Lower leg skin (tissue), 4 donors: Measurements from ENCODE around the gene B4GALT6. TPM values are rescaled to one million over a fixed set of nuclear protein-coding genes. Genes with fewer than 3 reads are reported as not detected.

Source experiments
- DNase-seq, 2 donors: peaks; one replicate each; pipeline ENCODE4 v3.0.0-alpha.2; 2019; ENCODE audit warnings: low spot score in 2 of 2
- H3K4me3 ChIP-seq: fragments of 200-600 bp; sonication (generic); 2 replicates; pipeline ENCODE4 v1.5.1; 2017; ENCODE audit warnings: mild to moderate bottlenecking, low read depth; ENCODE audit not compliant: poor library complexity, severe bottlenecking
- POLR2A ChIP-seq, 2 donors: fragments of 450-650 bp; IDR thresholded peaks; one replicate each; pipeline ENCODE4 v1.6.1; 2016 to 2017; ENCODE audit warnings: antibody characterized with exemption in 2 of 2, mild to moderate bottlenecking in 1 of 2, moderate library complexity in 1 of 2
- WGBS, 2 donors: methylation state at CpG; one replicate each; pipeline ENCODE4 v1.1.5; 2018; 5-methylcytosine and 5-hydroxymethylcytosine counted together
- intact Hi-C: fragments of 100-400 bp; cut with DNase I; formaldehyde crosslinking; loops from one replicate; pipeline ENCODE4 v1.15.0; 2023; ENCODE audit warnings: low total_unique reads
- total RNA-seq, 4 donors: library from RNA; depleted of rRNA; stranded (reverse); fragments of >200 nt; gene quantifications; one replicate each; pipeline ENCODE4 v1.1.0, GENCODE V29; 2016
- TF ChIP-seq, protein P1 (sequence below), 3 donors: fragments of 450-650 bp; IDR thresholded peaks; one replicate each; pipeline ENCODE4 v1.5.1; 2016; ENCODE audit warnings: antibody characterized with exemption in 3 of 3, mild to moderate bottlenecking in 3 of 3, moderate library complexity in 2 of 3

B4GALT6 gene
- total RNA-seq, 4 donors from 2014 or later = 1.3 to 2.1 (median 1.6) TPM

GRCh38 chr18:31677592-31677991, 6.8 kb downstream of the B4GALT6 start:
- no peak overlapping the region for H3K4me3 ChIP-seq
- no peak for TF ChIP-seq POLR2A (IDR thresholded peaks at IDR 0.05)
- TF ChIP-seq, protein P1, sequence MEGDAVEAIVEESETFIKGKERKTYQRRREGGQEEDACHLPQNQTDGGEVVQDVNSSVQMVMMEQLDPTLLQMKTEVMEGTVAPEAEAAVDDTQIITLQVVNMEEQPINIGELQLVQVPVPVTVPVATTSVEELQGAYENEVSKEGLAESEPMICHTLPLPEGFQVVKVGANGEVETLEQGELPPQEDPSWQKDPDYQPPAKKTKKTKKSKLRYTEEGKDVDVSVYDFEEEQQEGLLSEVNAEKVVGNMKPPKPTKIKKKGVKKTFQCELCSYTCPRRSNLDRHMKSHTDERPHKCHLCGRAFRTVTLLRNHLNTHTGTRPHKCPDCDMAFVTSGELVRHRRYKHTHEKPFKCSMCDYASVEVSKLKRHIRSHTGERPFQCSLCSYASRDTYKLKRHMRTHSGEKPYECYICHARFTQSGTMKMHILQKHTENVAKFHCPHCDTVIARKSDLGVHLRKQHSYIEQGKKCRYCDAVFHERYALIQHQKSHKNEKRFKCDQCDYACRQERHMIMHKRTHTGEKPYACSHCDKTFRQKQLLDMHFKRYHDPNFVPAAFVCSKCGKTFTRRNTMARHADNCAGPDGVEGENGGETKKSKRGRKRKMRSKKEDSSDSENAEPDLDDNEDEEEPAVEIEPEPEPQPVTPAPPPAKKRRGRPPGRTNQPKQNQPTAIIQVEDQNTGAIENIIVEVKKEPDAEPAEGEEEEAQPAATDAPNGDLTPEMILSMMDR (IDR thresholded peaks at IDR 0.05) = no peak
- 74 to 79% methylated on average over 6 of the region's 6 CpGs for WGBS, 2 donors
- intact Hi-C loops = no loop called here
- no peak for DNase-seq

- no peak for DNase-seq
- TF ChIP-seq POLR2A (IDR thresholded peaks at IDR 0.05) = no peak
- TF ChIP-seq, protein P1 (IDR thresholded peaks at IDR 0.05) = no peak
- intact Hi-C loops = no loop called here
- H3K4me3 ChIP-seq = no peak overlapping the region
Observed at GRCh38 chr18:31675404-31675803, 9.0 kb downstream of the B4GALT6 start.

- H3K4me3 ChIP-seq = no peak overlapping the region
- TF ChIP-seq, protein P1 (IDR thresholded peaks at IDR 0.05) = no peak
- no peak for TF ChIP-seq POLR2A (IDR thresholded peaks at IDR 0.05)
- DNase-seq = no peak
- intact Hi-C loops = no loop called here
Observed at GRCh38 chr18:31672628-31673135, 11.7 kb downstream of the B4GALT6 start.

GRCh38 chr18:31671951-31672350, 12.4 kb downstream of the B4GALT6 start:
- no peak for TF ChIP-seq POLR2A (IDR thresholded peaks at IDR 0.05)
- TF ChIP-seq, protein P1 (IDR thresholded peaks at IDR 0.05) = no peak
- intact Hi-C loops = no loop called here
- 75 to 88% methylated on average over 1 of the region's 1 CpG for WGBS, 2 donors
- H3K4me3 ChIP-seq = no peak overlapping the region
- no peak for DNase-seq

GRCh38 chr18:31669541-31669940, 14.8 kb downstream of the B4GALT6 start:
- DNase-seq = no peak
- 95% methylated on average over 2 of the region's 2 CpGs for whole genome bisulfite sequencing, 2 donors
- H3K4me3 ChIP-seq = no peak overlapping the region
- TF ChIP-seq, protein P1 (IDR thresholded peaks at IDR 0.05) = no peak
- no peak for TF ChIP-seq POLR2A (IDR thresholded peaks at IDR 0.05)
- intact Hi-C loops = no loop called here

DNA sequence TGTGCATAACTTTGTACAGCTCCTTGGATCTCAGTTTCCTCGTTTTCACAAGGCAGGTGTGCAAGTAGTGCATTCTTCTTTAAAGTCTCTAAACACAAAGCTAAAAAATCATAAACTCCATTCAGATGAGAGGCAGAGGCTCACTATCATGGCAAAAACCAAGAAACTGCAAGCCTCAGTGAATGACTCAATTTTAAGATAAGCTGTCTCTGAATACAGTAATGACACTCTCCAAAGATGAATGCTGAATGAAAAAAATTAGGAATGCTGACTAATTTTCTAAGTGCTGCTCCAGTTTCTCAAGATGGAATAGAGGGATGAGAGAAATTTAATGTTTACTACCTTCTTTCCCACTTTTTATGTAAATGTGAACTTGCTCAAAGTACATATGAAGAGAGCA, 17.2 kb downstream of the B4GALT6 start:
- WGBS, 2 donors = 87 to 88% methylated on average over 1 of the region's 1 CpG
- intact Hi-C loops = no loop called here
- TF ChIP-seq, protein P1 (IDR thresholded peaks at IDR 0.05) = no peak
- no peak for TF ChIP-seq POLR2A (IDR thresholded peaks at IDR 0.05)

More for the DNA sequence above, 17.2 kb downstream of the B4GALT6 start:
- no peak overlapping the region for H3K4me3 ChIP-seq
- no peak for DNase-seq
